Stomach (tissue), 9 donors: ENCODE data around the gene COPB1. TPM values are rescaled to one million over a fixed set of nuclear protein-coding genes. Genes with fewer than 3 reads are reported as not detected.

Source experiments
- DNase-seq, 2 donors: peaks; one replicate each; pipeline versions ENCODE4 v3.0.0 to v3.0.0-alpha.2; 2013 to 2019
- H3K27ac ChIP-seq, 5 donors: fragments of 200-600 bp in 4 of 5; sonication (generic) in 4 of 5; one replicate each; pipeline ENCODE4 v1.5.1; 2013 to 2019; ENCODE audit warnings: mild to moderate bottlenecking in 1 of 5, moderate library complexity in 1 of 5
- H3K27me3 ChIP-seq, 3 donors: fragments of 200-600 bp; sonication (generic); one replicate each; pipeline ENCODE4 v1.5.1; 2017 to 2019; ENCODE audit warnings: mixed run types in 1 of 3
- H3K36me3 ChIP-seq, 4 donors: fragments of 200-600 bp; sonication (generic); 1 replicate in 3 of 4; 2 replicates in 1 of 4; pipeline ENCODE4 v1.5.1; 2016 to 2019
- H3K4me1 ChIP-seq, 4 donors: fragments of 200-600 bp; sonication (generic); one replicate each; pipeline ENCODE4 v1.5.1; 2016 to 2019
- H3K4me3 ChIP-seq, 4 donors: fragments of 200-600 bp; sonication (generic) in 3 of 4; one replicate each; pipeline ENCODE4 v1.5.1; 2016 to 2019; ENCODE audit warnings: mild to moderate bottlenecking in 1 of 4
- H3K9me3 ChIP-seq, 4 donors: fragments of 200-600 bp; sonication (generic); one replicate each; pipeline ENCODE4 v1.5.1; 2016 to 2019
- CTCF ChIP-seq, 7 experiments: fragments of 450-650 bp in 4 of 7; fragments of 200-600 bp in 3 of 7; sonication (generic) in 3 of 7; IDR thresholded peaks; one replicate each; pipeline ENCODE4 v1.5.1; 2016 to 2019; ENCODE audit warnings: antibody characterized with exemption in 7 of 7, control low read depth in 2 of 7, mild to moderate bottlenecking in 1 of 7
- EP300 ChIP-seq: sonication (generic); formaldehyde crosslinking; IDR thresholded peaks from one replicate; pipeline ENCODE4 v1.6.1; 2017; ENCODE audit warnings: antibody characterized with exemption
- POLR2A ChIP-seq, 4 donors: fragments of 450-650 bp; IDR thresholded peaks; one replicate each; pipeline ENCODE4 v1.6.1; 2016; ENCODE audit warnings: antibody characterized with exemption in 4 of 4, control low read depth in 2 of 4, mild to moderate bottlenecking in 1 of 4, moderate library complexity in 1 of 4
- POLR2AphosphoS5 ChIP-seq, 3 donors: sonication (generic); formaldehyde crosslinking; IDR thresholded peaks; one replicate each; pipeline ENCODE4 v1.6.1; 2016; ENCODE audit warnings: antibody characterized with exemption in 3 of 3
- WGBS, 5 donors: extraction: QIAGEN DNeasy Blood & Tissue Kit in 3 of 5; methylation state at CpG; one replicate each; pipeline versions ENCODE4 v1.1.5 to v1.1.7; 2013 to 2018; 5-methylcytosine and 5-hydroxymethylcytosine counted together
- intact Hi-C: fragments of 100-400 bp; cut with DNase I; formaldehyde crosslinking; loops from one replicate; pipeline ENCODE4 v1.15.1; 2023; ENCODE audit warnings: low total_unique reads
- polyA plus RNA-seq, 3 donors: library from polyadenylated mRNA; stranded (reverse); fragments of 200-250 nt; gene quantifications; one replicate each; pipeline ENCODE4 v1.2.3, GENCODE V29; 2013
- total RNA-seq, 5 donors: library from RNA; depleted of rRNA; stranded (reverse); fragments of >200 nt; gene quantifications; one replicate each; pipeline versions ENCODE4 v1.1.0 to v1.2.3, GENCODE V29; 2014 to 2016
- donor health status: healthy with polysubstance abuse.
- donor health status: Bipolar disorder and iron deficiency.
- donor health status: healthy.

Gene COPB1
- total and polyA plus RNA-seq, 8 donors = 36.8 to 196 (median 47.9) TPM

GRCh38 chr11:14529951-14530350, 30.3 kb upstream of the COPB1 start:
- peaks cover 0 to 12% (median 0%) of the 10 kb centered on the region in 4 donors for H3K4me1 ChIP-seq
- 64 to 70% (median 65%) methylated on average over 2 of the region's 2 CpGs for WGBS, 5 donors
- H3K4me3 ChIP-seq = no peak overlapping the region
- no peaks in the 10 kb centered on the region for H3K9me3 ChIP-seq
- H3K27ac ChIP-seq = no peak overlapping the region
- H3K27me3 ChIP-seq = no peaks in the 10 kb centered on the region
- intact Hi-C loops = loop anchor here (10.0 kb wide), 1 partner anchor 115 kb away; the partner anchor contains the start of gene PDE3B
- no peak for DNase-seq
- TF ChIP-seq POLR2A (IDR thresholded peaks at IDR 0.05) (no peak), CTCF (IDR thresholded peaks at IDR 0.05) (no peak), POLR2AphosphoS5 (IDR thresholded peaks at IDR 0.05) (no peak), EP300 (no peak)
- no peaks in the 10 kb centered on the region for H3K36me3 ChIP-seq

- Histone ChIP-seq H3K4me3 (no peak overlapping the region), H3K27me3 (no peaks in the 10 kb centered on the region), H3K27ac (no peak overlapping the region), H3K4me1 (peaks cover 0 to 12% (median 0%) of the 10 kb centered on the region in 4 donors), H3K9me3 (no peaks in the 10 kb centered on the region), H3K36me3 (no peaks in the 10 kb centered on the region)
- TF ChIP-seq CTCF (IDR thresholded peaks at IDR 0.05) (no peak), POLR2AphosphoS5 (IDR thresholded peaks at IDR 0.05) (no peak), EP300 (no peak), POLR2A (IDR thresholded peaks at IDR 0.05) (no peak)
- WGBS, 5 donors = 30 to 58% (median 51%) methylated on average over 3 of the region's 3 CpGs
- intact Hi-C loops = no loop called here
- DNase-seq = no peak
Measured at GRCh38 chr11:14529321-14529720, 29.7 kb upstream of the COPB1 start.

GRCh38 chr11:14522801-14523200, 23.2 kb upstream of the COPB1 start:
- 87 to 92% (median 90%) methylated on average over 1 of the region's 1 CpG for WGBS, 5 donors
- Histone ChIP-seq H3K27ac (no peak overlapping the region), H3K4me3 (no peak overlapping the region), H3K27me3 (no peaks in the 10 kb centered on the region), H3K9me3 (no peaks in the 10 kb centered on the region), H3K36me3 (peaks cover 0 to 7% (median 5%) of the 10 kb centered on the region in 4 donors), H3K4me1 (peaks cover 9 to 23% (median 22%) of the 10 kb centered on the region in 4 donors)
- DNase-seq = no peak
- intact Hi-C loops = no loop called here
- no peak for TF ChIP-seq POLR2A (IDR thresholded peaks at IDR 0.05)
- TF ChIP-seq CTCF (IDR thresholded peaks at IDR 0.05) = no peak
- TF ChIP-seq EP300 = no peak
- no peak for TF ChIP-seq POLR2AphosphoS5 (IDR thresholded peaks at IDR 0.05)

GRCh38 chr11:14522245-14522644, 22.6 kb upstream of the COPB1 start:
- Histone ChIP-seq H3K9me3 (no peaks in the 10 kb centered on the region), H3K27ac (no peak overlapping the region), H3K4me1 (peaks cover 9 to 28% (median 22%) of the 10 kb centered on the region in 4 donors), H3K4me3 (no peak overlapping the region), H3K27me3 (no peaks in the 10 kb centered on the region), H3K36me3 (peaks cover 3 to 12% (median 11%) of the 10 kb centered on the region in 4 donors)
- WGBS, 5 donors = 97 to 100% (median 100%) methylated on average over 1 of the region's 1 CpG
- intact Hi-C loops = no loop called here
- DNase-seq = no peak
- no peak for TF ChIP-seq POLR2A (IDR thresholded peaks at IDR 0.05)
- TF ChIP-seq EP300 = no peak
- no peak for TF ChIP-seq POLR2AphosphoS5 (IDR thresholded peaks at IDR 0.05)
- no peak for TF ChIP-seq CTCF (IDR thresholded peaks at IDR 0.05)
